GM12878 (cell line): ENCODE data around the gene ACKR2. TPM values are rescaled to one million over a fixed set of nuclear protein-coding genes. Genes with fewer than 3 reads are reported as not detected.

Experiments used
- ATAC-seq: fragments of 200-7000 bp; cut with Tn5 transposase; 3 replicates; pipeline ENCODE4 v1.9.1; 2020; ENCODE audit warnings: mild to moderate bottlenecking, moderate library complexity
- BruUV-seq: library from RNA; stranded (reverse); fragments of 400-500 nt; replicated peaks from 2 replicates; lab custom pipeline; 2021; lab: Mats Ljungman, UMichigan
- CTCF ChIA-PET: fragments of 300-600 bp; sonication (Branson Sonifier 250); formaldehyde crosslinking; extraction: SDS; loops from one replicate; lab custom pipeline; 2021; ENCODE audit warnings: inconsistent platforms; lab: Yijun Ruan, JAX
- POLR2A ChIA-PET: fragments of 350-600 bp; formaldehyde crosslinking; extraction: SDS; loops from one replicate; lab custom pipeline; 2021; ENCODE audit warnings: inconsistent platforms; lab: Charles Lee
- RAD21 ChIA-PET: fragments of 300-600 bp; sonication (Branson Sonifier 250); formaldehyde crosslinking; loops from one replicate; lab custom pipeline; 2023; ENCODE audit warnings: antibody characterized with exemption; ENCODE audit not compliant: unreplicated experiment; lab: Charles Lee
- SMC1A ChIA-PET: fragments of 300-600 bp; sonication (Branson Sonifier 250); formaldehyde crosslinking; loops from one replicate; lab custom pipeline; 2023; ENCODE audit not compliant: unreplicated experiment, uncharacterized antibody; lab: Charles Lee
- DNase-seq: peaks from one replicate; pipeline ENCODE4 v3.0.0-alpha.2; 2011; ENCODE audit warnings: low read depth, low spot score
- FAIRE-seq: peaks from 3 replicates; lab custom pipeline; 2011; peaks lifted over from hg19 to GRCh38; lab: Jason Lieb, UNC
- H2AFZ ChIP-seq: 2 replicates; pipeline ENCODE4 v1.6.0; 2011; ENCODE audit warnings: low read depth, low read length, control low read depth; ENCODE audit not compliant: control insufficient read depth
- H3K27ac ChIP-seq: 2 replicates; pipeline ENCODE4 v1.5.1; 2011; ENCODE audit warnings: control low read depth; ENCODE audit not compliant: control insufficient read depth, insufficient read depth
- H3K27me3 ChIP-seq, 2 experiments: replicated peaks in 1 of 2; 2 replicates each; pipeline versions ENCODE4 v1.6.0 to v1.6.1; 2011; ENCODE audit warnings: low read length in 1 of 2; ENCODE audit not compliant: control insufficient read depth in 2 of 2, insufficient read depth in 2 of 2
- H3K36me3 ChIP-seq, 2 experiments: 2 replicates each; pipeline ENCODE4 v1.5.1; 2011; ENCODE audit warnings: low read length in 1 of 2; ENCODE audit not compliant: control insufficient read depth in 2 of 2, insufficient read depth in 2 of 2
- H3K4me1 ChIP-seq: 2 replicates; pipeline ENCODE4 v1.6.1; 2011; ENCODE audit warnings: mild to moderate bottlenecking, low read length, moderate library complexity, mixed read lengths; ENCODE audit not compliant: control insufficient read depth, insufficient read depth
- H3K4me2 ChIP-seq: 2 replicates; pipeline ENCODE4 v1.6.0; 2011; ENCODE audit warnings: control low read depth; ENCODE audit not compliant: control insufficient read depth, insufficient read depth
- H3K4me3 ChIP-seq: fragments of 200-600 bp; sonication (generic); 2 replicates; pipeline ENCODE4 v1.5.1; 2016
- H3K79me2 ChIP-seq: 2 replicates; pipeline ENCODE4 v1.6.0; 2011; ENCODE audit warnings: low read length; ENCODE audit not compliant: control insufficient read depth, insufficient read depth
- H3K9ac ChIP-seq: 2 replicates; pipeline ENCODE4 v1.8.0; 2011; ENCODE audit warnings: low read length, control low read depth, mixed read lengths; ENCODE audit not compliant: control insufficient read depth, insufficient read depth
- H3K9me3 ChIP-seq: replicated peaks from 3 replicates; pipeline ENCODE4 v1.5.1; 2011; ENCODE audit warnings: mild to moderate bottlenecking, low read length; ENCODE audit not compliant: control insufficient read depth, insufficient read depth
- H4K20me1 ChIP-seq: 2 replicates; pipeline ENCODE4 v1.6.0; 2011; ENCODE audit not compliant: control insufficient read depth, insufficient read depth
- BACH1 ChIP-seq: fragments of 450-650 bp; IDR thresholded peaks from 2 replicates; pipeline ENCODE4 v1.6.1; 2017; ENCODE audit warnings: mild to moderate bottlenecking, borderline replicate concordance
- BCL11A ChIP-seq: IDR thresholded peaks from 2 replicates; pipeline ENCODE4 v1.6.1; 2011; ENCODE audit warnings: low read depth, low read length
- EZH2 ChIP-seq: IDR thresholded peaks from 2 replicates; pipeline ENCODE4 v1.6.1; 2012; ENCODE audit warnings: low read depth, mild to moderate bottlenecking, control low read depth, inconsistent platforms, low read length, borderline replicate concordance; ENCODE audit not compliant: control insufficient read depth
- MTA2 ChIP-seq: fragments of 450-650 bp; IDR thresholded peaks from 2 replicates; pipeline ENCODE4 v1.6.1; 2016; ENCODE audit warnings: low read depth, mild to moderate bottlenecking, moderate library complexity
- NFXL1 ChIP-seq: fragments of 450-650 bp; IDR thresholded peaks from 2 replicates; pipeline ENCODE4 v1.6.1; 2017; ENCODE audit warnings: antibody characterized with exemption, mild to moderate bottlenecking, borderline replicate concordance
- POLR2AphosphoS2 ChIP-seq: IDR thresholded peaks from 2 replicates; pipeline ENCODE4 v1.6.1; 2011; ENCODE audit warnings: low read depth, mild to moderate bottlenecking, low read length, improper control_type of control experiment, moderate library complexity
- SIN3A ChIP-seq: IDR thresholded peaks from 2 replicates; pipeline ENCODE4 v1.6.1; 2012; ENCODE audit warnings: low read depth, low read length, improper control_type of control experiment
- whole genome bisulfite sequencing: methylation state at CpG from one replicate; pipeline ENCODE4 v1.1.6; 2016; ENCODE audit warnings: low lambda C conversion rate; ENCODE audit not compliant: insufficient replicate concordance, insufficient coverage; ENCODE audit errors: missing lambda C conversion rate; 5-methylcytosine and 5-hydroxymethylcytosine counted together
- in situ Hi-C: fragments of 300-500 bp; cut with MboI; formaldehyde crosslinking; loops from 9 replicates; pipeline ENCODE4 v1.14.3; 2018; ENCODE audit warnings: mixed read lengths
- intact Hi-C: fragments of 100-400 bp; cut with micrococcal nuclease; formaldehyde crosslinking; loops from one replicate; pipeline ENCODE4 v1.14.2; 2022; ENCODE audit not compliant: unreplicated experiment
- polyA plus RNA-seq, 11 experiments: library from polyadenylated mRNA; depleted of rRNA in 4 of 11; unstranded in 6 of 11; stranded (reverse) in 5 of 11; fragments of >200 nt; fragmentation: Nextera tagmentation in 4 of 11; fragmentation: Illumina TruSeq in 1 of 11; extraction: Ambion mirVana in 4 of 11; extraction: Trizol in 1 of 11; gene quantifications; 1 replicate in 1 of 11; 2 replicates in 10 of 11; pipeline versions ENCODE4 v1.2.1 to v1.2.3, GENCODE V29; 2011 to 2016; ENCODE audit warnings: inconsistent platforms in 2 of 11, missing spikeins in 2 of 11, low read depth in 1 of 11
- total RNA-seq, 4 experiments: library from RNA; depleted of rRNA in 3 of 4; stranded (reverse); fragments of >200 nt in 3 of 4; fragmentation: Illumina TruSeq in 1 of 4; extraction: Trizol in 1 of 4; gene quantifications; 2 replicates each; pipeline versions ENCODE4 v1.2.1 to v1.2.3, GENCODE V29; 2013 to 2021

ACKR2 gene
- total and polyA plus RNA-seq, 10 of the 15 experiments (the other 5 are each of a cell fraction or from before 2014, with no cell fraction given), result 0.05 to 0.91 (median 0.23) TPM; not detected in 2

DNA sequence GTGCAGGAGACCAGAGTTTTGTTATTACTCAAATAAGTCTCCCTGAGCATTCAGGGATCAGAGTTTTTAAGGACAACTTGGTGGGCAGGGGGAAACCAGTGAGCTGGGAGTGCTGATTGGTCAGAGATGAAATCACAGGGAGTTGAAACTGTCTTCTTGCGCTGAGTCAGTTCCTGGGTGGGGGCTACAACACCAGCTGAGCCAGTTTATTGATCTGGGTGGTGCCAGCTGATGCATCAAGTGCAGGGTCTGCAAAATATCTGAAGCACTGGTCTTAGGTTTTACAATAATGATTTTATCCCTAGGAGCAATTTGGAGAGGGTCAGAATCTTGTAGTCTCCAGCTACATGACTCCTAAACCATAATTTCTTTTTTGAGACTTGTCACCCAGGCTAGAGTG lies 82.9 kb downstream of the ACKR2 start (continued):
- TF ChIP-seq BACH1, result no peak

GRCh38 chr3:42892807-42893206 lies 83.6 kb downstream of the ACKR2 start:
- FAIRE-seq, result no peak

GRCh38 chr3:42894698-42895579 lies 85.7 kb downstream of the ACKR2 start:
- DNase-seq (no peak), ATAC-seq (no peak), FAIRE-seq (no peak)
- ChIA-PET RAD21 (no interaction called here), CTCF (interaction anchor here (0.7 kb wide), 1 partner anchor 49 kb away, joined by 3 read pairs; no protein-coding TSS in a partner anchor), SMC1A (no interaction called here), POLR2A (no interaction called here)
- H3K4me1 ChIP-seq, result no peaks in the 10 kb centered on the region
- no peak overlapping the region for H3K4me3 ChIP-seq
- intact Hi-C loops, result no loop called here
- no peak overlapping the region for H3K27ac ChIP-seq
- no peaks in the 10 kb centered on the region for H3K79me2 ChIP-seq
- WGBS, result 36% methylated on average over 3 of the region's 3 CpGs
- in situ Hi-C loops, result no loop called here
- no peak overlapping the region for H3K9ac ChIP-seq
- H4K20me1 ChIP-seq, result no peaks in the 10 kb centered on the region
- TF ChIP-seq EZH2 (no peak), MTA2 (0 out of 2 replicates have a peak, but pooled peaks have one; percentile 29)
- H3K27me3 ChIP-seq, result 0 out of 4 replicates have a peak, but pooled peaks cover 0 to 3% of the 10 kb centered on the region in 2 experiments
- H3K4me2 ChIP-seq, result no peak overlapping the region
- no peaks in the 10 kb centered on the region for H3K9me3 ChIP-seq
- no peak overlapping the region for H2AFZ ChIP-seq
- no peaks in the 10 kb centered on the region for H3K36me3 ChIP-seq
- no TSS peak for BruUV-seq

More at GRCh38 chr3:42892807-42893206, 83.6 kb downstream of the ACKR2 start:
- H3K4me3 ChIP-seq, result no peak overlapping the region
- in situ Hi-C loops, result no loop called here
- no peaks in the 10 kb centered on the region for H3K4me1 ChIP-seq
- TF ChIP-seq NFXL1 (no peak), BCL11A (no peak), POLR2AphosphoS2 (no peak), SIN3A (no peak)
- 5% methylated on average over 1 of the region's 1 CpG for whole genome bisulfite sequencing
- no peak overlapping the region for H3K27ac ChIP-seq
- H3K9ac ChIP-seq, result no peak overlapping the region
- no peaks in the 10 kb centered on the region for H3K9me3 ChIP-seq
- ChIA-PET RAD21 (no interaction called here), SMC1A (no interaction called here), CTCF (interaction anchor here (2.2 kb wide), 1 partner anchor 53 kb away, joined by 7 read pairs; no protein-coding TSS in a partner anchor), POLR2A (no interaction called here)
- no peak overlapping the region for H3K4me2 ChIP-seq
- BruUV-seq, result no TSS peak
- intact Hi-C loops, result no loop called here
- ATAC-seq, result no peak
- H3K36me3 ChIP-seq, result no peaks in the 10 kb centered on the region
- H3K27me3 ChIP-seq, result 0 out of 4 replicates have a peak, but pooled peaks cover 0 to 3% of the 10 kb centered on the region in 2 experiments
- no peak overlapping the region for H2AFZ ChIP-seq
- no peaks in the 10 kb centered on the region for H4K20me1 ChIP-seq
- no peak for DNase-seq
- no peaks in the 10 kb centered on the region for H3K79me2 ChIP-seq
